ENCODE measurements around the gene SLC29A1. TPM values are rescaled to one million over a fixed set of nuclear protein-coding genes. Genes with fewer than 3 reads are reported as not detected.
"Not testable (repeated sequence)": the region's sequence is repeated elsewhere in the genome, so short reads cannot be mapped to it uniquely, and the experiment has no call there.

Gene SLC29A1
- polyA plus RNA-seq, 1 donor from 2014 or later: 5.4 TPM

DNA sequence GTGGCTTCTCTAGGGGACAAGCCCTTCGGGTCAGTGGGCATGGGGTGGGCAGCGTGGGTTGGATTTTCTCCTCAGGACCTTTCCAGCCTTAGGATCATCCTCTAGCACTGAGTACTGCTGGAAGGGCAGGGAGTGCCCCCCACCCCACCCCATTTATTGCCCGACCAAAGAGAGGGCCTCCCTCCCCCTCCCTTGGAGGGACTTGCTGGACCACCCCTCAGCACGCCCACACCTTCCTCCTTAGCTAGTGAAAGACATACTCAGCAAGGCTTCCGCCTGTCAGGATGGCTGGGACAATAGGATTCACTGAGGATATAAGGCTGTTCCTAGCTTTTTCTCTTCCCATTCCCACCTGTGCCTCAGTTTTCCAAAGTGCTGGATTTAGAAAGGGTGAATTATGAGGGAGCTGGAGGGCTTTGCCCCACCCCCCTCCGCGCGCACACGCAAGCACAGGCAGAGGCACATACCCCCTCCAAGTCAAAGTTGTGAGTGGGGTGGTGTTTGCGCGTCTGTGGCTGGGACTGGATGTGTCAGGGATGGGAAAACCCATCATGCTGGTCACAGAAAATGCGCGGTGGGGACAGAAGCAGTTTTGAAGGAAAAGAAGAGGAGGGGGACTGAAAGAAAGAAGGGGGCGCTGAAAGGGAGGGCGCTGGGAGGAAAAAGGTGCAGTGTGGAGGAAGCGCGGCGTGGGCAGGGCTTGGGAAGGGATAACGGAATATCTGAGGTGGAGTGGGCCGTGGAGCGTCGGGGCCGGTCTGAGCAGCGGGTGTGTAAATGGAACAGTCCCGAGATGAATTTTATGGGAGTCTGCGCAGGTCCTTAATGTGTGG is 693 bp upstream of the SLC29A1 start:
- no peaks in the 10 kb centered on the region for H3K36me3 Mint-ChIP-seq

DNA sequence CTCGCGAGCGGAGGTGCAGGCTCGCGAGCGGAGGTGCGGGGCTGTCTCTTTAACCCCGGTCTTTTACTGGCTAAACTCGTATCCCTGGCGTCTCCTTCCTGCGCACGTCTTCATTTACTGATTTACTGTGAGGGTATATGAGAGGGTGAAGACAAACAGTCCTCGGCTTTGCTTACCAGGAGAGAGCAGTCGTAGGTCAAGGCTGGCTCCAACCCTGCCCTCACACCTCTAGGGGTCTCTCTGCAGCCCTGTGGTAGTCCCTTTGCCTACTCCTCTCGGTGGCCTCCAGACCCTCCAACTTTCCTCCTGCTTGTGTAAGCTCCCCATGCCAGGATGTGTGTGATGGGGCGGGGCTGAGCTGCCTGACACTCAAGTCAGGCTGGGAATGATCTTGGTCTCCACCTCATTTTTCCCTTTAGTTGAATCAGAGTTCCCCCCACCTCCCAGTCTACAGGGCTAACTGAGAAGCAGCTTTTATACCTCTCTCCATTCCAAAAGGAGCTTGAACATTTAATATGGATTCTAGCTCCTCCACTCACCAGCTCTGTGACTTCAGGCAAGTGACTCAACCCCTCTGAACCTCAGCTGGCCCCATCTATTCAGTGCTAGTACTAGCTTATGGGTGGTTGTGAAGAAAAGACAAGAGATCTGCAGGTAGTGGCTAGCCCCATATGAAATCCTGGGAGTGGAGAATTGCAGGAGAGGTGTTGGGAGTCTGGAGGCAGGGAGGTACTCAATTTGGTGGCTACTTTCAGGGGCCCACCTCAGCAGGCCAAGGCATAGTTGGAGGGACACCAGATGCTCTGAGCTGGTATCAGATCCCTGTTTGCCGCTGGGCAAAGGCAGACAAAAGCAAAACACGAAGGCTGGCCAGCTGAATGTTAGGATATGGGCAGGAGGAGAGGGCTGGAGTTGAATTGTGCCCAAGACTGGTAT is 902 bp downstream of the SLC29A1 start:
- H3K9me3 Mint-ChIP-seq: no peaks in the 10 kb centered on the region
- H3K36me3 Mint-ChIP-seq: no peaks in the 10 kb centered on the region

More for the DNA sequence above, 693 bp upstream of the SLC29A1 start:
- Mint-ChIP-seq H3K27me3 (peaks cover 3% of the 10 kb centered on the region), H3K4me3 (peak overlapping the region; percentile 80 to 93 (median 86)), H3K4me1 (peaks cover 6 to 28% (median 22%) of the 10 kb centered on the region in 3 donors), H3K27ac (peak overlapping the region in 1 of 3 donors; percentile 56), H3K9me3 (no peaks in the 10 kb centered on the region)

DNA sequence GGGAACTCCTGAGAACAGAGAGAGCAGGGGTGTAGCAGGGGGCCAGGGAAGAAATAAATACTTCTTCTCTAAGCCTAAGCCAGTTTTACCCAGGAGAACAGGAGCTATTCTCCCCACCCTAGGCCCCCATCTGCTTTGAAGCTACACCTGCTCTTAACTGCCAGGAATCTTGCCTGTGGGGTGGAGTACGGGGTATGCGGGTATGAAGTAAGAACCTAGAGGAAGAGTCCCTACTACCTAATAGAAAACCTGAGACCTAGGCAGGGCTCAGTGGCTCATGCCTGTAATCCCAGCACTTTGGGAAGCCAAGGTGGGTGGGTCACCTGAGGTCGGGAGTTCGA is 1.5 kb downstream of the SLC29A1 start:
- H3K4me1 Mint-ChIP-seq: peaks cover 0 to 17% (median 11%) of the 10 kb centered on the region in 3 donors
- H3K36me3 Mint-ChIP-seq: no peaks in the 10 kb centered on the region
- H3K9me3 Mint-ChIP-seq: no peaks in the 10 kb centered on the region
- peaks cover 3% of the 10 kb centered on the region for H3K27me3 Mint-ChIP-seq
- H3K27ac Mint-ChIP-seq: peak overlapping the region in 1 of 3 donors; percentile 22
- peak overlapping the region in 2 of 4 donors; percentile 81 to 93 for H3K4me3 Mint-ChIP-seq

More for the DNA sequence above, 902 bp downstream of the SLC29A1 start:
- H3K27ac Mint-ChIP-seq: peak overlapping the region in 1 of 3 donors; percentile 22
- H3K4me3 Mint-ChIP-seq: peak overlapping the region; percentile 80 to 93 (median 86)
- peaks cover 3% of the 10 kb centered on the region for H3K27me3 Mint-ChIP-seq
- H3K4me1 Mint-ChIP-seq: peaks cover 0 to 19% (median 13%) of the 10 kb centered on the region in 3 donors

DNA sequence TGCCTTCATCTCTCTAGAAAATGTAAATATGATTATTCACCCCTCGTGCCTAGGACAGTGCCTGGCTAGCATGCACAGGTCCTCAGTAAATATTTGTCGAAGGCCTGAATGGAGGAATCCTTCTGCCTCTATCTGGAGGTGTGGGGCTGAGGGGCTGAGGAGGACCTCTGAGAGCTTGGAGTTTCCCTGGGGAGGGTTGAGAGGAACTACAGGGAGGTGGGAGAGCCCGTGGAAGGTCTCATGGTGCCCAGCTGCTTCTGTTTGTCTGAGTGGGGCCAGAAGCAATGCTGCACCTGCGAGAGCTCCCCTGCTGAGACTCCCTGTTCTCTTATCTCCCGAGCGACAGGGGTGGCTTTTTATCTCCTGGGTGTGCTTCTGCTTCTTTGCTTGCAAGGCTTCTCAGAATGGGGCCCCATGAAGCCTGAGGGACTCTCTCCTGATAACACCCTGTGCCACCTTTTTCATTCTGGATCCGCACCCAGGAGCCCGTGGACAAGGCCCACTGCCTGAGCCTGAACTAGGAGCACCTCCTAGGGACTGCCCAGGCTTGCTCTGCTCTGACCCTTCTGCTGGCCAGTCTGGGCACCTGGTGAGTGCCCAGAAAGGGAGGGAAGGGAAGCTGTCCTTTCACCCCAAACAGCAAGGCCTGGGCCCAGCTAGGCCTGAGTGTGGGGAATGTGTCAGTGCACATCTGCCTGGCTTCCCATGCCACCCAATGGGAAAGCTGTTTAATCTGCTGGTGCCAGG is 2.4 kb downstream of the SLC29A1 start:
- Mint-ChIP-seq H3K36me3 (peaks cover 1% of the 10 kb centered on the region), H3K4me1 (peaks cover 0 to 15% (median 11%) of the 10 kb centered on the region in 3 donors), H3K9me3 (no peaks in the 10 kb centered on the region)

DNA sequence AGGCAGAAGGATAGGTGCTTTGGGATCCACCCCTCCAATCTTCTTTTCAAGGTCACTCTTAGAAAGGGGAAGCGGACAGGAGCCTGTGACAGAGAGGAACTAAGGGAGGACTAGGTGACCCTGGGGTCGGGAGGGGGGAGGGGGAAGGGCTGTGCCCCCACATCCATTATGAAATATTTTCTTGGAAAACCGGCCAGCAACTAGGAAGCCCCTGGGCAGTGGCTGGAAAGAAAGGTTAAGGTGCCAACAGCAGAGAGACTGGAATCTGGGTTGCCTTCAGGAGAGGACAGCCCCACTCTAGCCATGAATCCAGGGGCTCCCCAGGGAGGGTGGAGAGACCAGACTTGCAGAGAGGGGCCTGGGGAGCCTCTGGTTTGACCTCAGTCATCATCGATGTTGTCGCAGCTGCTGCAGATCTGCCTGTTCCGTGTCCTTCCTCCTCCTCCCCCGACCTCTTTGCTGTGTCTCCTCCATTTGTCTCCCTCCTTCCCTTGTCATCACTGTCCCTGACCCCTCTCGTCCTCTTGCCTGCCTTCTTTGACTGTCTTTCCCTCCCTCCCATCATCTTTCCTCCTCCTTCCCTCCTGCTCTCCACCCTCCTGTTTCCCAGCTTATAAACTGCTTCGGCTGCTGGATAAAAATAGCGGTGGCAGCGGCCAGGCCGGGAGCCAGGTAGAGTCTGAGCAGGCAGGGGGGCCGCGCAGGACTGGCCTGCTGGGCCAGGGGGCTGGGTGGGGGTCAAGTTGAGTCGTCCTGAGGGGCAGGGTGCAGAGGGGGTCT is 3.2 kb downstream of the SLC29A1 start:
- H3K27me3 Mint-ChIP-seq: peaks cover 3% of the 10 kb centered on the region
- H3K27ac Mint-ChIP-seq: no peak overlapping the region
- no peaks in the 10 kb centered on the region for H3K9me3 Mint-ChIP-seq
- no peak overlapping the region for H3K4me3 Mint-ChIP-seq
- H3K4me1 Mint-ChIP-seq: peaks cover 0 to 9% (median 9%) of the 10 kb centered on the region in 3 donors
- peaks cover 2% of the 10 kb centered on the region for H3K36me3 Mint-ChIP-seq

More for the DNA sequence above, 2.4 kb downstream of the SLC29A1 start:
- Mint-ChIP-seq H3K4me3 (no peak overlapping the region), H3K27ac (no peak overlapping the region), H3K27me3 (peaks cover 3% of the 10 kb centered on the region)

DNA sequence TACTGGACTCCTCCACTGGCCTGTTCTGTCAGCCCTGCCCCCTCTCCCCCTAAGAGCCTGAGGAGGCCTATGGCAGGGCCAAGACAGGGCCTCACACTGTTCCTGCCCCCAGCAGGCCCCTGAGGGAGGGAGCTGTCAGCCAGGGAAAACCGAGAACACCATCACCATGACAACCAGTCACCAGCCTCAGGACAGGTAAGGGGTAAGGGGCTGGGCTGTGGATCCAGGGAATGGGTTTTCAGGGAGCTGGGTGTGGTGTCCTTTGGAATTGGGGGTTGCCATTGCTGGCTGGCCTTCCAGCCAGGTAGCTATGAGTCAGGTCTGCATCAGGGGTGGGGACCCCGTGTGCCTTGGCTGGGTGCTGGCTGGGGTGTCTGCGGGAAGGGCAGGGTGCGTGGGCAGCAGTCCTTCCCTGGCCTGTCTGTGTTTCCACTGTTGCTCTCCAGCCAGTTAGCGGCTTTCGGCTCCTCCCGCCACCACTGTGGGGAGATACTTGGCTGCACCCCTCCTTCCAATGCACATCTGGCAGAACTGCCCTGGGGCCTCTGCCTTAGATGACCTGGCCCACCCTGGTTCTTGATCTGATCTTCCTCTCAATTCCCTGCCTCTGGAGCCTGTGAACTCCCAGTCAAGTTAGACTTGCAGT is 3.9 kb downstream of the SLC29A1 start:
- Mint-ChIP-seq H3K36me3 (peaks cover 2% of the 10 kb centered on the region), H3K4me1 (peaks cover 0 to 9% (median 8%) of the 10 kb centered on the region in 3 donors), H3K4me3 (no peak overlapping the region), H3K27ac (peak overlapping the region in 1 of 3 donors; percentile 39), H3K9me3 (no peaks in the 10 kb centered on the region), H3K27me3 (peaks cover 3% of the 10 kb centered on the region)

DNA sequence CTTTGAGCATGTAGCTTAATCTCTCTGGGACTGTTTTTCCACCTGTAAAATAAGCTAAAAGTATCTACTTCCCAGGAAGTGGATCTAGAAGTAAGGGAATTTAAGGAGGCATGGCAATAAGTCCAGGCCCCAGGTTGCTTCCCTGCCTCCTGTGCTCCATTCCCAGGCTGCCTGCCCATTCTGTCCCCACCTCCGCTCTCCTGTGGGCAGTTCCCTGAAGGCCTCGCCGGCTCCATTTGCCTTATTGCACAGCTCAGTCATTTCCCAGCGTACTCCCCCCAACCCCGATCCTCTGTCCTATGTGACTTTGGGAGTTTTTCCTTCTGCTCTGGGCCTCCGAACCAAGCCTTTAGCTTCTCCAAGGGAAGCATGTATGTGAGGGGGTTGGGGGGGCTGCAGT is 4.6 kb downstream of the SLC29A1 start:
- no peak overlapping the region for H3K27ac Mint-ChIP-seq
- peaks cover 0 to 5% (median 5%) of the 10 kb centered on the region in 3 donors for H3K4me1 Mint-ChIP-seq
- no peaks in the 10 kb centered on the region for H3K9me3 Mint-ChIP-seq
- peaks cover 2% of the 10 kb centered on the region for H3K36me3 Mint-ChIP-seq
- peaks cover under 1% of the 10 kb centered on the region for H3K27me3 Mint-ChIP-seq
- no peak overlapping the region for H3K4me3 Mint-ChIP-seq

DNA sequence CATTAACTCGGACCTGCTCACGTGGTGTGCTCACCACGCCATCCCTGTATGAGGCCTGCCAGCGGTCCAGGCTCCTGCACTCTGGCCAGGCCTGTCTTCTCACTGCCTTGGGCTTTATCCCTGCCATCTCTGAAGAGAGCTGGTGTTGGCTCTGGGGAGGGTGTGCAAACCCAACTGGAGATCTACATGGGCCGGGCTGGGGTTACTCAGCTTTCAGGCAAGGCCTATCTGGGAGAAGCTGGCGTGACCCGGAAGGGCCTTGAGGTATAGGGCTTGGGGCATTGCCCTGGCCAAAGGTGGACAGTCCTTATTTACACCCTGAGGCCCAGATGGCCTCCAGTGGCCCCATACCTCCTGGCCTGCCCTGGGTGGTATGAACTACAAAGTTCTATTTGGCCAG is 5.0 kb downstream of the SLC29A1 start:
- Mint-ChIP-seq H3K4me1 (peaks cover 0 to 5% (median 5%) of the 10 kb centered on the region in 3 donors), H3K4me3 (no peak overlapping the region), H3K27me3 (no peaks in the 10 kb centered on the region), H3K27ac (no peak overlapping the region), H3K36me3 (peaks cover 2% of the 10 kb centered on the region), H3K9me3 (no peaks in the 10 kb centered on the region)

DNA sequence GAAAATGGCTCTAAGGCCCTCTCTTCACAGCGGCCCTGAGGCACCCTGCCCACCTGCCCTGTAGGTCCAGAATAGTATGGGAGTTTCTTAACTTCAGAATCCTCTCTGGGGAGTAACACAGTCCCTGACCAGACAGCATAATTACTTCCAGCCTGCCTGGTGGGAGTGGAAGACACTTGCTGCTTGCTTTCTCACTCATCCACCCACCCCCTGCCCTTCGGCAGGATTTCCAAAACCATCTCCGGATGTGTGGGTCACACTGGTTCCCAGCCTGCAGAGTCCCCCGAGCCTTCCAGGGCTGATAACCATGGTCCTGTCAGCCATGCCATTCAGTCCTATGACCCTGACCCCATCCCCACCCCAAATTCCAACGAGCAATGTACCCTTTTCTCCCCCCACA is 5.4 kb downstream of the SLC29A1 start:
- peaks cover 2% of the 10 kb centered on the region for H3K36me3 Mint-ChIP-seq
- no peaks in the 10 kb centered on the region for H3K9me3 Mint-ChIP-seq
- no peaks in the 10 kb centered on the region for H3K27me3 Mint-ChIP-seq
- peaks cover 0 to 5% (median 5%) of the 10 kb centered on the region in 3 donors for H3K4me1 Mint-ChIP-seq
- no peak overlapping the region for H3K4me3 Mint-ChIP-seq
- no peak overlapping the region for H3K27ac Mint-ChIP-seq

DNA sequence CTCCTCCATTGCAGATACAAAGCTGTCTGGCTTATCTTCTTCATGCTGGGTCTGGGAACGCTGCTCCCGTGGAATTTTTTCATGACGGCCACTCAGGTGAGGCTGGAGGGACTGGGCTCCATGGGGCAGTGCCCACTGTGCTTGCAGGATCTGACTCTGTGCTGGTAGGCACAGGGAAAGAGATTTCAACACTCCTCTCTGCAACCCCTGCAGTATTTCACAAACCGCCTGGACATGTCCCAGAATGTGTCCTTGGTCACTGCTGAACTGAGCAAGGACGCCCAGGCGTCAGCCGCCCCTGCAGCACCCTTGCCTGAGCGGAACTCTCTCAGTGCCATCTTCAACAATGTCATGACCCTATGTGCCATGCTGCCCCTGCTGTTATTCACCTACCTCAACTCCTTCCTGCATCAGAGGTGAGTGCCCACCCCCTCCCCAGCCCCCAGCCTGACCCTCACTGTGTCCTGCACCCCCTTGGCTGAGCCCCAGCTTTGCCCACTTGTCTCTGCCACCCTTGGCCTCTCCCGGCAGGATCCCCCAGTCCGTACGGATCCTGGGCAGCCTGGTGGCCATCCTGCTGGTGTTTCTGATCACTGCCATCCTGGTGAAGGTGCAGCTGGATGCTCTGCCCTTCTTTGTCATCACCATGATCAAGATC is 6.1 kb downstream of the SLC29A1 start:
- H3K4me1 Mint-ChIP-seq: peaks cover 0 to 2% (median under 1%) of the 10 kb centered on the region in 3 donors
- H3K27me3 Mint-ChIP-seq: no peaks in the 10 kb centered on the region
- no peak overlapping the region for H3K4me3 Mint-ChIP-seq
- no peaks in the 10 kb centered on the region for H3K9me3 Mint-ChIP-seq
- H3K27ac Mint-ChIP-seq: peak overlapping the region in 1 of 3 donors; percentile 31
- peaks cover 2% of the 10 kb centered on the region for H3K36me3 Mint-ChIP-seq

DNA sequence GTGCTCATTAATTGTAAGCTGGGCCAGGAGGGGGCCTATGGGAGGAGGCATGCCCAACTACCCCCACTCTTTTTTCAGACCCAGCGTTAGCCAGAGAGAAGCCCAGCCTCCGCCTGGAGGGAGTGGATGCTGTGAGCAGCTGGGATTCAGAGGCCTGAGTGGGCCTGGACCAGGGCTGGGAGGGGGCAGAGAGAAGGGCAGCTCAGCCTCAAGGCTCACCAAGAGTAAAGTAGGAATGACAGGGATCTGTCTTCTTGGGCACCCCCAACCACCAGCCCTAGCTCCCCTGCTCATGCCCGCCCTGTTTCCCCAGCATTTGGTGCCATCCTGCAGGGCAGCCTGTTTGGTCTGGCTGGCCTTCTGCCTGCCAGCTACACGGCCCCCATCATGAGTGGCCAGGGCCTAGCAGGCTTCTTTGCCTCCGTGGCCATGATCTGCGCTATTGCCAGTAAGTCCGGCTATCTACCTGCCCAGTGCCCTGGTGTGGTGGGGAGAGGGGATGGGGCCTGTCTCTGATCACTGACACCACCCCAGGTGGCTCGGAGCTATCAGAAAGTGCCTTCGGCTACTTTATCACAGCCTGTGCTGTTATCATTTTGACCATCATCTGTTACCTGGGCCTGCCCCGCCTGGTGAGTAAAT is 6.8 kb downstream of the SLC29A1 start:
- H3K4me3 Mint-ChIP-seq: peak overlapping the region in 1 of 4 donors; percentile 20
- H3K9me3 Mint-ChIP-seq: no peaks in the 10 kb centered on the region
- no peaks in the 10 kb centered on the region for H3K4me1 Mint-ChIP-seq
- H3K36me3 Mint-ChIP-seq: peaks cover 2% of the 10 kb centered on the region
- H3K27ac Mint-ChIP-seq: no peak overlapping the region
- H3K27me3 Mint-ChIP-seq: no peaks in the 10 kb centered on the region

DNA sequence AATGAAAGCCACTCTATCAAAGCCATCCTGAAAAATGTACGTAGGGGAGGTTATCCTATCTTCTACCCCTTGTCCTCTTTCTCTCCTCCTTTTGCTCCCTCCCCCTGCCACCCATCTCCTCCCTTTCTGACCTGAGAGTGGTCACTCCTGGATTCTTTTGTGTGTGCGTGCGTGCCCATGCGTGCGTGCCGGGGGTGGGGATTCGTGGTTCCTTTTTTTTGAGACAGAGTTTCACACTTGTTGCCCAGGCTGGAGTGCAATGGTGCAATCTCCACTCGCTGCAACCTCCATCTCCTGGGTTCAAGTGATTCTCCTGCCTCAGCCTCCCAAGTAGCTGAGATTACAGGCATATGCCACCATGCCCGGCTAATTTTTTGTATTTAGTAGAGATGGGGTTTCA is 8.0 kb downstream of the SLC29A1 start:
- not testable (repeated sequence) for H3K27ac Mint-ChIP-seq, H3K4me1 Mint-ChIP-seq, H3K9me3 Mint-ChIP-seq, H3K36me3 Mint-ChIP-seq, H3K27me3 Mint-ChIP-seq, H3K4me3 Mint-ChIP-seq

Measured in IgD-negative memory B cell (primary cell).